ENCODE measurements around the gene SETD1B. TPM values are rescaled to one million over a fixed set of nuclear protein-coding genes. Genes with fewer than 3 reads are reported as not detected.
"Not testable (repeated sequence)": the region's sequence is repeated elsewhere in the genome, so short reads cannot be mapped to it uniquely, and the experiment has no call there.

Gene SETD1B
- total RNA-seq, 2 donors from 2014 or later, result 13.8 to 16.7 TPM

DNA sequence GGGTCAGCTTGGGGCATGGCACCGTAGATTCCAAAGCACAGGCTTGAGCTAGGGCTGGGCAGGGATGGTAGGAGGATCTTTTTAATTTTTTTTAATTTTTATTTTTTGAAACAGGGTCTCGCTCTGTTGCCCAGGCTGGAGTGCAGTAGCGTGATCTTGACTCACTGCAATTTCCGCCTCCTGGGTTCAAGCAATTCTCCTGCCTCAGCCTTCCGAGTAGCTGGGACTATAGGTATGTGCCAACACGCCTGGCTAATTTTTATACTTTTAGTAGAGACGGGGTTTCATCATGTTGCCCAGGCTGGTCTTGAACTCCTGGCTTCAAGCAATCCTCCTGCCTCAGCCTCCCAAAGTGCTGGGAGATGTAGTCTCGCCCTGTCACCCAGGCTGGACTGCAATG lies 13.0 kb upstream of the SETD1B start:
- ATAC-seq; H3K9me3 Mint-ChIP-seq; DNase-seq (ENCODE audit: low spot score in 2 of 2): not testable (repeated sequence)
- H3K27ac Mint-ChIP-seq, result peak overlapping the region; percentile 94 to 97
- H3K36me3 Mint-ChIP-seq, result peaks cover 24 to 42% of the 10 kb centered on the region in 2 donors

- peak overlapping the region; percentile 80 to 97 for H3K27ac Mint-ChIP-seq
- H3K9me3 Mint-ChIP-seq, result no peaks in the 10 kb centered on the region
- H3K36me3 Mint-ChIP-seq, result peaks cover 24 to 31% of the 10 kb centered on the region in 2 donors
- ATAC-seq (peak in 1 of 2 donors; percentile 10), DNase-seq (ENCODE audit: low spot score in 2 of 2) (peak in 1 of 2 donors; percentile 77)
These were observed 11.9 kb upstream of the SETD1B start for GRCh38 chr12:121791671-121792551.

GRCh38 chr12:121792607-121793439 lies 11.0 kb upstream of the SETD1B start:
- peak; percentile 65 to 76 for DNase-seq (ENCODE audit: low spot score in 2 of 2)

GRCh38 chr12:121793440-121793837 lies 10.4 kb upstream of the SETD1B start, which contains the start of gene RHOF:
Gene RHOF, minus strand, starts transcription at chr12:121793688. Its CDS starts 55 bp downstream, at chr12:121793633.
- Mint-ChIP-seq H3K9me3 (no peaks in the 10 kb centered on the region), H3K36me3 (peaks cover 26 to 28% of the 10 kb centered on the region in 2 donors), H3K27ac (peak within 1 kb of the TSS; percentile 93 to 97)
- no peak for DNase-seq (ENCODE audit: low spot score in 2 of 2)
- peak; percentile 17 to 33 for ATAC-seq

More at GRCh38 chr12:121792607-121793439, 11.0 kb upstream of the SETD1B start:
- Mint-ChIP-seq H3K9me3 (no peaks in the 10 kb centered on the region), H3K27ac (peak overlapping the region; percentile 80 to 97), H3K36me3 (peaks cover 22 to 24% of the 10 kb centered on the region in 2 donors)
- peak; percentile 2 to 22 for ATAC-seq

GRCh38 chr12:121793838-121794533 lies 9.8 kb upstream of the SETD1B start:
- Mint-ChIP-seq H3K36me3 (peaks cover 32 to 34% of the 10 kb centered on the region in 2 donors), H3K27ac (peak overlapping the region; percentile 93 to 97), H3K9me3 (no peaks in the 10 kb centered on the region)
- DNase-seq (ENCODE audit: low spot score in 2 of 2) (peak; percentile 97 to 98), ATAC-seq (peak; percentile 63 to 73)

DNA sequence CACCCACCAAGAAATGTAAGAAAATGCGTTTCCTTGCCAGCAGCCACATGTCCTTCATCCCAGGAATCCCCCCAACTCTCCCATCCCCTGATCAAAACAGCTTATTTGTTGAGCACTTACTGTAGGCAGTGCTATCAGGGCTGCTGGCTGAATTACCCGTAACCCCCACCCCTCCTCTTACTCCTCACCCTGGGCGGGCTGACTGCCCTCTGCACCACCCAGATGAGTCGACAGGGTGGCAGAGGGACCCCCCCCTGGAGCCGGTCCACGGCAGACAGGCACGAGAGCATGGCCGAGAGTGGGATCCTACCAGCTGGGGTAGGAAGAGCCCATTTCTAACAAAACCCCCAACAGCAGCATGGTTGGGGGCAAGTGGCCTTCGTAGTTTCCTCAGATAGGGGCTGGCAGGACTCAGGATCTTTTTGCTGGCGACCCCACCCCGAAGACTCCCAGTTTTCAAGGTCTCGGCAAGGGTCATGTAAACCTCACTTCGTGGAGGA lies 9.2 kb upstream of the SETD1B start:
- Mint-ChIP-seq H3K9me3 (no peaks in the 10 kb centered on the region), H3K27ac (peak overlapping the region; percentile 93 to 97), H3K36me3 (peaks cover 35 to 37% of the 10 kb centered on the region in 2 donors)
- ATAC-seq (peak; percentile 26 to 32), DNase-seq (ENCODE audit: low spot score in 2 of 2) (peak in 1 of 2 donors; percentile 80)

- H3K9me3 Mint-ChIP-seq, result no peaks in the 10 kb centered on the region
- peak; percentile 10 to 21 for ATAC-seq
- peak; percentile 83 to 89 for DNase-seq (ENCODE audit: low spot score in 2 of 2)
- peak overlapping the region; percentile 93 to 97 for H3K27ac Mint-ChIP-seq
- peaks cover 33 to 35% of the 10 kb centered on the region in 2 donors for H3K36me3 Mint-ChIP-seq
These were observed 8.5 kb upstream of the SETD1B start for GRCh38 chr12:121795034-121795968.

- peak overlapping the region; percentile 2 to 36 for H3K27ac Mint-ChIP-seq
- ATAC-seq (no peak), DNase-seq (ENCODE audit: low spot score in 2 of 2) (no peak)
- H3K36me3 Mint-ChIP-seq, result peaks cover 31 to 34% of the 10 kb centered on the region in 2 donors
- no peaks in the 10 kb centered on the region for H3K9me3 Mint-ChIP-seq
These were observed 6.7 kb upstream of the SETD1B start for GRCh38 chr12:121796855-121797751.

DNA sequence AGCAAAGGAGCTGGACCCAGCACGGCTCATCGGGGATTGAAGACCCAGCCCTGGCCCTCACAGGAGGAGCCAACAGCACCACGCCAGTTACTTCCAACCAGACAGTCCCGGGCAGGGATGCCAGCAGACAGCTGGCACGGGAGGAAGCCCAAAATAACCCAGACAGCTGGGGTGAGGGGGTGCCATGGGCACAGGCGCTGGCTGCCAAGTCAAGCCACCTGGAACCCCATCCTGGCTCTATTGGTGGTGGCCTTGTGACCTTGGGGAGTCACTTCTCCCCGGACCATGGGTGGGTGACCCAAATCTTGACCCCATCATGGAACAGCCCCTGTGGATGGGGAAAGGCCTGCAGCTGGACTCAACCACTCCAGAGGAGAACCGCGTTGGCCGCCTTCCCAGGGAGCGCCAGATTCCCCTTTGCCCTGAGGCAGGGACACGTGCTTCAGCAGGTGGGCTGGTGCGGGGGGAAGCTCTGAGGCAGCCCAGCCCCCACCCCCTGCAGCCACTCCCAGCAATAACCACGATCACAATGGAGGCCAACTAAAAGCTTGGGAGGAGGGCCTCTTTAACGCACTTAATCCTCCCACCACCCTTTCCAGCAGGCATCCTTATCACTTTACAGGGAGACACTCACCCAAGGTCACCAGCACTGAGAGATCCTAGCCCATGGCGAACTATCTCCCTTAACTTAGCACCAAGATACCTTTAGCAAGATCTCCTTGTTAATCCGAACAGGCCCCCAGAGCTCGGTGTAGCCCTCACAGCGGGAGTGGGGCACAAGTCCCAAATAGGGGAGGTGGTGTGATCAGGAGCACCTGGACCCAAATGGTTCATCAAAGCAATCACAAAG lies 5.6 kb upstream of the SETD1B start:
- DNase-seq (ENCODE audit: low spot score in 2 of 2) (no peak), ATAC-seq (no peak)
- no peaks in the 10 kb centered on the region for H3K9me3 Mint-ChIP-seq
- peaks cover 36% of the 10 kb centered on the region in 2 donors for H3K36me3 Mint-ChIP-seq
- H3K27ac Mint-ChIP-seq, result peak overlapping the region; percentile 66 to 84

DNA sequence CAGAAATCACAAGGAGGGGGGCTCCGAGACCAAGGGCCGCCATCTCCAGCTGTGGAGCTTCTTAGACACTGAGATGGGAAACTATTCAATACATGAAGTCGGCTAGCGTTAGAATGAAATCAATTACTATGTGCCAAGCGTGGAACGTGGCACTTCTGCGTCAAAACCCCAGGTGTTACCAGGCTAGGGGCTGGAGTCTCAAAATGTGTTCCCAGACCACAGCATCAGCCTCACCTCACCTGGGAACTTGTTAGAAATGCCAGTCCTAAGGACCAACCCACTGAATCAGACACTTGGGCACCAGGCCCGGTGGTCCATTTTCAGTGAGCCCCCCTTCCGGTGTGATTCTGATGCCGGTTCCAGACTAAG lies 5.0 kb upstream of the SETD1B start:
- Mint-ChIP-seq H3K36me3 (peaks cover 36 to 38% of the 10 kb centered on the region in 2 donors), H3K27ac (peak overlapping the region; percentile 66 to 84), H3K9me3 (no peaks in the 10 kb centered on the region)
- DNase-seq (ENCODE audit: low spot score in 2 of 2) (no peak), ATAC-seq (no peak)

GRCh38 chr12:121799156-121799841 lies 4.5 kb upstream of the SETD1B start:
- peak overlapping the region; percentile 66 to 86 for H3K27ac Mint-ChIP-seq
- peaks cover 37 to 38% of the 10 kb centered on the region in 2 donors for H3K36me3 Mint-ChIP-seq
- ATAC-seq, result peak in 1 of 2 donors; percentile 7
- no peaks in the 10 kb centered on the region for H3K9me3 Mint-ChIP-seq
- peak in 1 of 2 donors; percentile 42 for DNase-seq (ENCODE audit: low spot score in 2 of 2)

DNA sequence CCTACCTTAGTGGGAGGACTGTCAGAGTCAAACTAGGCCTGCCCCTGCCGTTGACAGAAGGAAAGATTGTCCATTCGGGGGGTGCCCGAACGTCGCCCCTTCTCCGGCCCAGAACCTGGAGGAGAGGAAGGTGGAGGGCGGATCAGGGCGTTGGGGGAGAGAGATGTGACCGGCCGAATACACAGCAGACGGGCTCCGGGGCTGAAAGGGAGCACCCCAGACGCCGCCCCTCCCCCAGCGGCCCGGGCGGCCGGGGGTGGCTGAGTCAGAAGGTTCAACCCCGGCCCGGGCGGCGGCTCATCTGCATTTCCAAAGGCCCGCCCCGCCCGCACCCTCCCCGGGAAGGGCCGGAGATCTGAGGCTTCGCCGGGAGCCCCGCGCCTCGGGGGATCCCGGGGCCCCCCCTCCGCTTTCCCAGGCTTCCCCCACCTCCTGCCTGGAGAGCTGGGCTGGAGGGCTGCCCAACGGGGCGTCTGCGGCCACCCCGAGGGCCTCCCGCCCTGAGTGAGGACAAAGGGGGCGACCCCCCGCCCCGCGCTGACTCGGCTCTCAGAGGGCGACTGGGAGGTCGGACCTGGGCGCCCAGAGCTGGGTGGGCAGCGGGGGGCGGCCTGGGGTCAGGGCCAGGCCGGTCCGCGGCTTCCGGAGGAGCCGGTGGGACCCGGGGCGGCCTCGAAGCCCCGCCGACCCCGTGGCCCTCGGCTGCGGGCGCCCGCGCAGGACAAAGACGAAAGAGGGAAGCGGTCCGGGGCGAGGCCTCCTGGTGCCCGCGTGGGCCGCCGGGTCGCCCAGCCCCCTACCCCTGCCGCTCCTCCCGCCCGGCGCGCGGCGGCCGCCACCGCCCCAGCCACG lies 3.7 kb upstream of the SETD1B start:
- H3K27ac Mint-ChIP-seq, result peak overlapping the region; percentile 90 to 96
- no peaks in the 10 kb centered on the region for H3K9me3 Mint-ChIP-seq
- peak; percentile 84 to 89 for DNase-seq (ENCODE audit: low spot score in 2 of 2)
- ATAC-seq, result peak; percentile 50 to 58
- peaks cover 38 to 41% of the 10 kb centered on the region in 2 donors for H3K36me3 Mint-ChIP-seq
